SU-DHL-6 (cell line): ENCODE measurements around the gene S100A9.
A peak's percentile ranks its signal among the peaks of the same experiment; 100 is the strongest.

Experiments
- H2AFZ ChIP-seq: fragments of 200-600 bp; sonication (generic); 2 replicates; pipeline ENCODE4 v1.6.1; 2014; ENCODE audit warnings: low read depth, mild to moderate bottlenecking, moderate library complexity, mixed read lengths, antibody characterized with exemption, low read length; ENCODE audit not compliant: severe bottlenecking
- H3F3A ChIP-seq: fragments of 200-600 bp; shearing (Covaris generic); 2 replicates; pipeline ENCODE4 v1.6.0; 2016; ENCODE audit warnings: antibody characterized with exemption, mild to moderate bottlenecking; ENCODE audit not compliant: insufficient read depth
- H3K27ac ChIP-seq: fragments of 200-600 bp; sonication (generic); 2 replicates; pipeline ENCODE4 v1.5.1; 2016; ENCODE audit warnings: low read depth, mild to moderate bottlenecking, low read length, moderate library complexity, mixed read lengths
- H3K27me3 ChIP-seq: fragments of 200-600 bp; sonication (generic), shearing (Covaris generic); 2 replicates; pipeline ENCODE4 v1.6.0; 2014; ENCODE audit warnings: mild to moderate bottlenecking, low read length
- H3K36me3 ChIP-seq: fragments of 200-600 bp; sonication (generic); 2 replicates; pipeline ENCODE4 v1.6.1; 2014; ENCODE audit warnings: mild to moderate bottlenecking, low read length, mixed read lengths
- H3K4me2 ChIP-seq: fragments of 300-600, 200-600 bp; shearing (Covaris generic), sonication (generic); 2 replicates; pipeline ENCODE4 v1.6.0; 2014; ENCODE audit warnings: low read length, low read depth, mild to moderate bottlenecking; ENCODE audit not compliant: poor library complexity, severe bottlenecking
- H3K4me3 ChIP-seq: fragments of 200-600 bp; sonication (generic); 2 replicates; pipeline ENCODE4 v1.5.1; 2014; ENCODE audit warnings: antibody characterized with exemption, low read length, mild to moderate bottlenecking, mixed read lengths; ENCODE audit not compliant: insufficient read depth, poor library complexity, severe bottlenecking
- H3K79me2 ChIP-seq: fragments of 200-600 bp; sonication (generic); 2 replicates; pipeline ENCODE4 v1.6.1; 2014; ENCODE audit warnings: mild to moderate bottlenecking, low read length, moderate library complexity; ENCODE audit not compliant: insufficient read depth
- H3K9ac ChIP-seq: fragments of 200-600 bp; sonication (generic); 2 replicates; pipeline ENCODE4 v1.7.0; 2014; ENCODE audit warnings: mild to moderate bottlenecking, low read length
- H3K9me2 ChIP-seq: fragments of 200-600 bp; sonication (generic); replicated peaks from 2 replicates; pipeline ENCODE4 v1.6.1; 2014; ENCODE audit warnings: low read length; ENCODE audit not compliant: insufficient read depth
- H3K9me3 ChIP-seq: fragments of 200-600 bp; sonication (generic); 2 replicates; pipeline ENCODE4 v1.6.1; 2014; ENCODE audit warnings: low read length, mixed read lengths; ENCODE audit not compliant: insufficient read depth
- H4K20me1 ChIP-seq: fragments of 200-600 bp; sonication (generic); 2 replicates; pipeline ENCODE4 v1.6.1; 2014; ENCODE audit warnings: low read depth, mild to moderate bottlenecking, antibody characterized with exemption, low read length, moderate library complexity, mixed read lengths
- CTCF ChIP-seq: fragments of 200-600 bp; sonication (generic); IDR thresholded peaks from one replicate; pipeline ENCODE4 v1.5.1; 2017; ENCODE audit warnings: antibody characterized with exemption, mild to moderate bottlenecking, low read length, moderate library complexity; ENCODE audit not compliant: insufficient read depth, poor library complexity, severe bottlenecking
- EZH2phosphoT487 ChIP-seq: fragments of 200-600 bp; sonication (generic), shearing (Covaris generic); conservative IDR thresholded peaks from 2 replicates; pipeline ENCODE4 v1.6.1; 2018; ENCODE audit warnings: mild to moderate bottlenecking, antibody characterized with exemption, low read length, moderate library complexity, mixed read lengths

S100A9 gene

GRCh38 chr1:153352523-153352922 is 5.1 kb upstream of the S100A9 start:
- Histone ChIP-seq H3K4me2 (no peak overlapping the region), H3F3A (no peaks in the 10 kb centered on the region), H4K20me1 (no peaks in the 10 kb centered on the region), H3K27me3 (no peaks in the 10 kb centered on the region), H3K9me3 (no peaks in the 10 kb centered on the region), H3K79me2 (no peaks in the 10 kb centered on the region), H3K27ac (no peak overlapping the region), H3K9ac (no peak overlapping the region), H3K4me3 (no peak overlapping the region), H3K9me2 (no peaks in the 10 kb centered on the region), H2AFZ (no peak overlapping the region), H3K36me3 (no peaks in the 10 kb centered on the region)
- TF ChIP-seq CTCF, result peak; percentile 70
- no peak for TF ChIP-seq EZH2phosphoT487

- TF ChIP-seq CTCF (peak; percentile 20), EZH2phosphoT487 (no peak)
- Histone ChIP-seq H3K9me2 (no peaks in the 10 kb centered on the region), H3F3A (no peaks in the 10 kb centered on the region), H4K20me1 (no peaks in the 10 kb centered on the region), H3K27ac (no peak overlapping the region), H3K79me2 (no peaks in the 10 kb centered on the region), H3K4me3 (no peak overlapping the region), H3K27me3 (no peaks in the 10 kb centered on the region), H3K9me3 (no peaks in the 10 kb centered on the region), H3K9ac (no peak overlapping the region), H3K36me3 (no peaks in the 10 kb centered on the region), H3K4me2 (no peak overlapping the region), H2AFZ (no peak overlapping the region)
These were observed 4.3 kb upstream of the S100A9 start for GRCh38 chr1:153353226-153353947.

GRCh38 chr1:153354515-153355193 is 3.0 kb upstream of the S100A9 start:
- Histone ChIP-seq H3K4me3 (no peak overlapping the region), H3K27ac (no peak overlapping the region), H3K4me2 (no peak overlapping the region), H4K20me1 (no peaks in the 10 kb centered on the region), H3F3A (no peaks in the 10 kb centered on the region), H3K9me3 (no peaks in the 10 kb centered on the region), H3K9ac (no peak overlapping the region), H3K36me3 (no peaks in the 10 kb centered on the region), H3K27me3 (no peaks in the 10 kb centered on the region), H3K9me2 (no peaks in the 10 kb centered on the region), H3K79me2 (no peaks in the 10 kb centered on the region), H2AFZ (no peak overlapping the region)
- no peak for TF ChIP-seq EZH2phosphoT487
- TF ChIP-seq CTCF, result no peak
